ENCODE data around the gene HLA-F. TPM values are rescaled to one million over a fixed set of nuclear protein-coding genes. Genes with fewer than 3 reads are reported as not detected.
A peak's percentile ranks its signal among the peaks of the same experiment; 100 is the strongest.

Gene HLA-F
- total and polyA plus RNA-seq, 7 experiments from 2014 or later, result 348 to 678 (median 511) TPM

GRCh38 chr6:29702519-29703103 is 20.6 kb upstream of the HLA-F start:
- Histone ChIP-seq H3K27me3 (ENCODE audit: control insufficient read depth in 2 of 2, insufficient read depth in 2 of 2, low read length in 2 of 2) (no peaks in the 10 kb centered on the region), H3K9me3 (ENCODE audit: control insufficient read depth in 2 of 3, low read length in 3 of 3) (no peaks in the 10 kb centered on the region), H3K36me3 (ENCODE audit: control insufficient read depth in 2 of 3, insufficient read depth in 3 of 3, low read length in 3 of 3) (no peaks in the 10 kb centered on the region), H3K4me1 (ENCODE audit: control insufficient read depth in 2 of 2, insufficient read depth in 2 of 2, low read length in 2 of 2) (peaks cover 20 to 28% of the 10 kb centered on the region in 2 donors), H3K4me3 (ENCODE audit: low read length) (no peak overlapping the region), H3K27ac (ENCODE audit: low read depth, low read length) (no peak overlapping the region)
- peak overlapping the region in 1 of 10 donors; percentile 55 for H3K4me3 Mint-ChIP-seq
- H3K9me3 Mint-ChIP-seq, result peaks cover 0 to 2% (median 0%) of the 10 kb centered on the region in 11 donors
- intact Hi-C loops (cut with micrococcal nuclease), result loop anchor here (1.0 to 5.0 kb wide), 4 partner anchors 35 to 133 kb away; no protein-coding TSS in a partner anchor
- H3K36me3 Mint-ChIP-seq, result no peaks in the 10 kb centered on the region
- H3K4me1 Mint-ChIP-seq, result peaks cover 5 to 29% (median 23%) of the 10 kb centered on the region in 7 donors
- ChIA-PET CTCF (interaction anchor here (0.5 to 2.3 kb wide), 15 partner anchors 20 to 302 kb away, joined by 3 to 11 read pairs (median 4); partner anchors contain the start of gene HLA-F), POLR2A (interaction anchor here (1.0 kb wide), 1 partner anchor 10 kb away, joined by 4 read pairs; no protein-coding TSS in a partner anchor)
- H3K27ac Mint-ChIP-seq, result no peak overlapping the region
- ATAC-seq (peak; percentile 88), DNase-seq (peak in 7 of 9 donors; percentile 29 to 86 (median 67))
- H3K27me3 Mint-ChIP-seq, result peaks cover 8 to 50% (median 11%) of the 10 kb centered on the region in 5 donors

- no peaks in the 10 kb centered on the region for H3K36me3 Mint-ChIP-seq
- peak overlapping the region in 8 of 9 donors; percentile 16 to 95 (median 82) for H3K27ac Mint-ChIP-seq
- ChIA-PET CTCF (interaction anchor here (0.7 to 2.4 kb wide), 13 partner anchors 9 to 137 kb away, joined by 3 to 25 read pairs (median 6); no protein-coding TSS in a partner anchor), POLR2A (interaction anchor here (0.8 to 1.7 kb wide), 6 partner anchors 11 to 259 kb away, joined by 4 to 10 read pairs (median 4); no protein-coding TSS in a partner anchor)
- H3K9me3 Mint-ChIP-seq, result peaks cover 0 to 5% (median 0%) of the 10 kb centered on the region in 11 donors
- H3K4me1 Mint-ChIP-seq, result peaks cover 21 to 59% (median 51%) of the 10 kb centered on the region in 7 donors
- no peaks in the 10 kb centered on the region for H3K27me3 ChIP-seq (ENCODE audit: control insufficient read depth in 2 of 2, insufficient read depth in 2 of 2, low read length in 2 of 2)
- peak overlapping the region; percentile 2 for H3K27ac ChIP-seq (ENCODE audit: low read depth, low read length)
- no peaks in the 10 kb centered on the region for H3K9me3 ChIP-seq (ENCODE audit: control insufficient read depth in 2 of 3, low read length in 3 of 3)
- ATAC-seq (no peak), DNase-seq (peak in 4 of 9 donors; percentile 41 to 60 (median 43))
- peaks cover 47 to 54% of the 10 kb centered on the region in 2 donors for H3K4me1 ChIP-seq (ENCODE audit: control insufficient read depth in 2 of 2, insufficient read depth in 2 of 2, low read length in 2 of 2)
- intact Hi-C loops (cut with micrococcal nuclease), result loop anchor here (1.0 to 5.0 kb wide), 5 partner anchors 33 to 262 kb away; no protein-coding TSS in a partner anchor
- H3K4me3 Mint-ChIP-seq, result peak overlapping the region in 6 of 10 donors; percentile 20 to 77 (median 42)
- no peak overlapping the region for H3K4me3 ChIP-seq (ENCODE audit: low read length)
- H3K27me3 Mint-ChIP-seq, result peaks cover 4 to 37% (median 8%) of the 10 kb centered on the region in 5 donors
- H3K36me3 ChIP-seq (ENCODE audit: control insufficient read depth in 2 of 3, insufficient read depth in 3 of 3, low read length in 3 of 3), result no peaks in the 10 kb centered on the region
Measured at GRCh38 chr6:29705389-29706231, 17.6 kb upstream of the HLA-F start.

GRCh38 chr6:29708432-29709179 is 14.6 kb upstream of the HLA-F start:
- intact Hi-C loops (cut with micrococcal nuclease), result loop anchor here (1.0 to 5.0 kb wide), 6 partner anchors 18 to 259 kb away; no protein-coding TSS in a partner anchor
- peaks cover 0 to 2% (median 0%) of the 10 kb centered on the region in 5 donors for H3K36me3 Mint-ChIP-seq
- peak overlapping the region; percentile 74 to 90 (median 82) for H3K4me3 Mint-ChIP-seq
- peaks cover 54 to 79% of the 10 kb centered on the region in 2 donors for H3K4me1 ChIP-seq (ENCODE audit: control insufficient read depth in 2 of 2, insufficient read depth in 2 of 2, low read length in 2 of 2)
- H3K9me3 ChIP-seq (ENCODE audit: control insufficient read depth in 2 of 3, low read length in 3 of 3), result no peaks in the 10 kb centered on the region
- peaks cover 0 to 15% (median 0%) of the 10 kb centered on the region in 5 donors for H3K27me3 Mint-ChIP-seq
- POLR2A ChIA-PET, result interaction anchor here (0.5 to 5.8 kb wide), 16 partner anchors 8 to 906 kb away, joined by 3 to 46 read pairs (median 3); partner anchors contain the start of gene HLA-F
- peak in 8 of 9 donors; percentile 52 to 97 (median 92) for DNase-seq
- H3K9me3 Mint-ChIP-seq, result peaks cover 0 to 3% (median 0%) of the 10 kb centered on the region in 11 donors
- CTCF ChIA-PET, result interaction anchor here (0.9 to 2.8 kb wide), 14 partner anchors 9 to 645 kb away, joined by 3 to 22 read pairs (median 4); partner anchors contain the start of gene HLA-F
- H3K36me3 ChIP-seq (ENCODE audit: control insufficient read depth in 2 of 3, insufficient read depth in 3 of 3, low read length in 3 of 3), result no peaks in the 10 kb centered on the region
- peak overlapping the region; percentile 62 for H3K27ac ChIP-seq (ENCODE audit: low read depth, low read length)
- H3K27me3 ChIP-seq (ENCODE audit: control insufficient read depth in 2 of 2, insufficient read depth in 2 of 2, low read length in 2 of 2), result no peaks in the 10 kb centered on the region
- H3K4me3 ChIP-seq (ENCODE audit: low read length), result peak overlapping the region; percentile 55
- ATAC-seq, result peak; percentile 91
- H3K27ac Mint-ChIP-seq, result peak overlapping the region; percentile 65 to 99 (median 90)
- H3K4me1 Mint-ChIP-seq, result peaks cover 23 to 86% (median 81%) of the 10 kb centered on the region in 7 donors

- H3K4me1 ChIP-seq (ENCODE audit: control insufficient read depth in 2 of 2, insufficient read depth in 2 of 2, low read length in 2 of 2), result peaks cover 54 to 85% of the 10 kb centered on the region in 2 donors
- H3K36me3 ChIP-seq (ENCODE audit: control insufficient read depth in 2 of 3, insufficient read depth in 3 of 3, low read length in 3 of 3), result no peaks in the 10 kb centered on the region
- Mint-ChIP-seq H3K36me3 (peaks cover 0 to 2% (median 0%) of the 10 kb centered on the region in 5 donors), H3K4me1 (peaks cover 23 to 87% (median 86%) of the 10 kb centered on the region in 7 donors), H3K9me3 (peaks cover 0 to 3% (median 0%) of the 10 kb centered on the region in 11 donors), H3K4me3 (peak overlapping the region; percentile 74 to 90 (median 82)), H3K27ac (peak overlapping the region; percentile 65 to 99 (median 86)), H3K27me3 (peaks cover 0 to 10% (median 0%) of the 10 kb centered on the region in 5 donors)
- intact Hi-C loops (cut with micrococcal nuclease), result loop anchor here (5.0 kb wide), 2 partner anchors 57 to 258 kb away; no protein-coding TSS in a partner anchor
- DNase-seq, result no peak
- ATAC-seq, result no peak
- H3K27ac ChIP-seq (ENCODE audit: low read depth, low read length), result peak overlapping the region; percentile 62
- H3K9me3 ChIP-seq (ENCODE audit: control insufficient read depth in 2 of 3, low read length in 3 of 3), result no peaks in the 10 kb centered on the region
- ChIA-PET POLR2A (interaction anchor here (0.7 to 5.8 kb wide), 10 partner anchors 10 to 256 kb away, joined by 3 to 46 read pairs (median 4); partner anchors contain the start of gene HLA-F), CTCF (interaction anchor here (0.9 to 2.8 kb wide), 10 partner anchors 8 to 59 kb away, joined by 3 to 22 read pairs (median 8); partner anchors contain the start of gene HLA-F)
- H3K27me3 ChIP-seq (ENCODE audit: control insufficient read depth in 2 of 2, insufficient read depth in 2 of 2, low read length in 2 of 2), result no peaks in the 10 kb centered on the region
- H3K4me3 ChIP-seq (ENCODE audit: low read length), result peak overlapping the region; percentile 55
Measured at GRCh38 chr6:29709188-29709587, 14.0 kb upstream of the HLA-F start.

GRCh38 chr6:29710281-29710941 is 12.8 kb upstream of the HLA-F start:
- intact Hi-C loops (cut with micrococcal nuclease), result no loop called here
- Mint-ChIP-seq H3K36me3 (peaks cover 0 to 4% (median 0%) of the 10 kb centered on the region in 5 donors), H3K9me3 (peaks cover 0 to 3% (median 0%) of the 10 kb centered on the region in 11 donors), H3K27me3 (peaks cover 0 to 7% (median 0%) of the 10 kb centered on the region in 5 donors), H3K4me3 (peak overlapping the region; percentile 51 to 77 (median 65)), H3K4me1 (peaks cover 25 to 99% (median 86%) of the 10 kb centered on the region in 7 donors), H3K27ac (peak overlapping the region; percentile 59 to 90 (median 78))
- ATAC-seq (no peak), DNase-seq (no peak)
- ChIA-PET CTCF (interaction anchor here (0.7 to 0.9 kb wide), 2 partner anchors 24 to 27 kb away, joined by 3 to 4 read pairs; no protein-coding TSS in a partner anchor), POLR2A (interaction anchor here (0.6 to 5.8 kb wide), 5 partner anchors 11 to 241 kb away, joined by 3 to 46 read pairs (median 33); partner anchors contain the start of gene HLA-F)
- Histone ChIP-seq H3K36me3 (ENCODE audit: control insufficient read depth in 2 of 3, insufficient read depth in 3 of 3, low read length in 3 of 3) (no peaks in the 10 kb centered on the region), H3K4me3 (ENCODE audit: low read length) (no peak overlapping the region), H3K4me1 (ENCODE audit: control insufficient read depth in 2 of 2, insufficient read depth in 2 of 2, low read length in 2 of 2) (peaks cover 54 to 85% of the 10 kb centered on the region in 2 donors), H3K27me3 (ENCODE audit: control insufficient read depth in 2 of 2, insufficient read depth in 2 of 2, low read length in 2 of 2) (no peaks in the 10 kb centered on the region), H3K9me3 (ENCODE audit: control insufficient read depth in 2 of 3, low read length in 3 of 3) (no peaks in the 10 kb centered on the region), H3K27ac (ENCODE audit: low read depth, low read length) (peak overlapping the region; percentile 62)
